ENCODE measurements around the gene PLEKHA8. TPM values are rescaled to one million over a fixed set of nuclear protein-coding genes. Genes with fewer than 3 reads are reported as not detected.

The PLEKHA8 gene
- total and polyA plus RNA-seq, 8 donors, result 9.8 to 19.2 (median 17.5) TPM

DNA sequence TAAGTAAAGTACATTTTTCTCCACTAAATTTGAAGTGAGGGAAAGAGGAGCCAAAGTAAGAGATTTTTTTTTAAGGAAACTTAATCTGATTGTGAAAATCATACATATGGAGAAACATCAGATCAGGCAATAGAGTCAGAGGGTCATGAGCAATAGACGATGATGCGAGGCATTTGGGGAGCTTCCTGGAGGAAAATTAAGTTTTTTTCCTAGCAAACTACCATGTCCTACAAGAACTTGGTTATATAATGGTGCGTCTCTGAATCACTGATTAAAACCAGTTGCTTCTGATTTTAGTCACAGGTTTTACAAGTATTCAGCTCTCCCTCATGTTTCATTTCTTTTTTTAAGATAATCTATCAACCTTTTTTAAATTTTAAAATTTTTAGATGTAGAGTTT is 54.5 kb downstream of the PLEKHA8 start:
- no peak for ATAC-seq
- Histone ChIP-seq H3K27me3 (no peaks in the 10 kb centered on the region), H3K9me3 (no peaks in the 10 kb centered on the region), H3K4me1 (no peaks in the 10 kb centered on the region), H3K36me3 (peaks cover 0 to 18% of the 10 kb centered on the region in 2 donors), H3K27ac (no peak overlapping the region), H3K4me3 (no peak overlapping the region)
- no peak for DNase-seq
- intact Hi-C loops (cut with DNase I), result no loop called here
- TF ChIP-seq, protein P1, sequence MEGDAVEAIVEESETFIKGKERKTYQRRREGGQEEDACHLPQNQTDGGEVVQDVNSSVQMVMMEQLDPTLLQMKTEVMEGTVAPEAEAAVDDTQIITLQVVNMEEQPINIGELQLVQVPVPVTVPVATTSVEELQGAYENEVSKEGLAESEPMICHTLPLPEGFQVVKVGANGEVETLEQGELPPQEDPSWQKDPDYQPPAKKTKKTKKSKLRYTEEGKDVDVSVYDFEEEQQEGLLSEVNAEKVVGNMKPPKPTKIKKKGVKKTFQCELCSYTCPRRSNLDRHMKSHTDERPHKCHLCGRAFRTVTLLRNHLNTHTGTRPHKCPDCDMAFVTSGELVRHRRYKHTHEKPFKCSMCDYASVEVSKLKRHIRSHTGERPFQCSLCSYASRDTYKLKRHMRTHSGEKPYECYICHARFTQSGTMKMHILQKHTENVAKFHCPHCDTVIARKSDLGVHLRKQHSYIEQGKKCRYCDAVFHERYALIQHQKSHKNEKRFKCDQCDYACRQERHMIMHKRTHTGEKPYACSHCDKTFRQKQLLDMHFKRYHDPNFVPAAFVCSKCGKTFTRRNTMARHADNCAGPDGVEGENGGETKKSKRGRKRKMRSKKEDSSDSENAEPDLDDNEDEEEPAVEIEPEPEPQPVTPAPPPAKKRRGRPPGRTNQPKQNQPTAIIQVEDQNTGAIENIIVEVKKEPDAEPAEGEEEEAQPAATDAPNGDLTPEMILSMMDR (IDR thresholded peaks at IDR 0.05), result no peak

DNA sequence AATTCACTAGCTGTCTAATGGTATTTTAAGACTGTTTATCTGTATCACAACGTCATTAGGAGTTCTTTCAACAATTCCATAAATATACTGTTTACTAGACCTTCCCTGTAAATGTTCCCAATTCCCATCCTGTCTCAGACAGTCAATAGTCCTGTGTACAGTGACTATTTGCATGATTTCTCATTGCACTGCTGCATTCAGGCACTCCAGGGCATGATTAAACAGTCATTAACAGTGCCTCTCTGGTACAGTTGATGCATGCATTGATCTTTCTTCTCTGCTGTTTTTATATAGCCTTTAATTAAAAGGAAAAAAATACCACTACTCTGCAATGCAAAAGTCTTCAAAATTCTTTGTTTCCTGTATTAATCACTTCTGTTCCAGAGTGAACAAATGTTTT is 55.1 kb downstream of the PLEKHA8 start:
- Histone ChIP-seq H3K36me3 (peaks cover 0 to 18% of the 10 kb centered on the region in 2 donors), H3K9me3 (no peaks in the 10 kb centered on the region), H3K27me3 (no peaks in the 10 kb centered on the region), H3K27ac (no peak overlapping the region), H3K4me3 (no peak overlapping the region), H3K4me1 (no peaks in the 10 kb centered on the region)
- DNase-seq (no peak), ATAC-seq (no peak)
- intact Hi-C loops (cut with DNase I), result no loop called here
- TF ChIP-seq, protein P1 (IDR thresholded peaks at IDR 0.05), result no peak

DNA sequence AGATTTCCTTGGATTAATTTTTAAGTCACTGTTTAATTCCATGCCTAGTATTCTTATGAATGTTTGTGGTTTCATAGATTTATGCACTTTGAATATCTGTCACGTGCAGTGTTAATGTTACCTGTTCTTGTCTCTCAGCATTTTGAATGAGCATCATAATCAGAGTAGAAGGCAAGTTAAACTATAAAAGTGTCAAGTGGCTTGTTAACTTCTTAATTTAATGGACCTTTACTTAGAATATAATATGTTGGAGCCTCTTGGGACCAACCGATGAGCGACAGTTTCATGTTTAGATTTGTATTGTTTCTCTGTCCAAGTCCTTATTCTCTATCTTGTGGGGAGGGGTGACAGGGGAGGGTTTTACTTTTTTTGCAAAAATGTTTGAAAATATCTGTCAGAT is 56.0 kb downstream of the PLEKHA8 start:
- ATAC-seq (no peak), DNase-seq (no peak)
- intact Hi-C loops (cut with DNase I), result no loop called here
- Histone ChIP-seq H3K36me3 (peaks cover 0 to 9% of the 10 kb centered on the region in 2 donors), H3K9me3 (no peaks in the 10 kb centered on the region), H3K4me1 (no peaks in the 10 kb centered on the region), H3K27ac (no peak overlapping the region), H3K4me3 (no peak overlapping the region), H3K27me3 (no peaks in the 10 kb centered on the region)
- TF ChIP-seq, protein P1 (IDR thresholded peaks at IDR 0.05), result no peak

DNA sequence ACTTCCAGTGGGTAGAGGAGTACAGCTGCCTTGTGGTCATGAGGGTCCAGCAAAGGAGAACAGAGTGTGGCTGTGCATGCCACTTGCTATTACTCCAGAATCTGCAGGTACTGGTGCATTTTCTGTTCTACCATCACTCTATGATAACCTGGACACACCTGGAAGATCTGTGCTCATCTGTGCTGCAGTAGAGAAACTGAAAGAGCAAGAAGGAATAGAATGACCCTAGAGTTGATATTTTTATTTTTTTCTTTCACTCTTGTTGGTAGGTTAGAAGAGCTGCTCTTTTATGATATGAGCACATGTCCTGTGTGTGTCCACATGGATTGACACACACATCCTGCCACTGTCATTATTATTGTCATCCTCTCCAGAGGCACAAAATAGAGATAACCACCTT is 58.3 kb downstream of the PLEKHA8 start:
- intact Hi-C loops (cut with DNase I), result no loop called here
- Histone ChIP-seq H3K27me3 (no peaks in the 10 kb centered on the region), H3K4me3 (no peak overlapping the region), H3K9me3 (no peaks in the 10 kb centered on the region), H3K27ac (no peak overlapping the region), H3K4me1 (no peaks in the 10 kb centered on the region), H3K36me3 (no peaks in the 10 kb centered on the region)
- ATAC-seq (no peak), DNase-seq (no peak)
- TF ChIP-seq, protein P1 (IDR thresholded peaks at IDR 0.05), result no peak

DNA sequence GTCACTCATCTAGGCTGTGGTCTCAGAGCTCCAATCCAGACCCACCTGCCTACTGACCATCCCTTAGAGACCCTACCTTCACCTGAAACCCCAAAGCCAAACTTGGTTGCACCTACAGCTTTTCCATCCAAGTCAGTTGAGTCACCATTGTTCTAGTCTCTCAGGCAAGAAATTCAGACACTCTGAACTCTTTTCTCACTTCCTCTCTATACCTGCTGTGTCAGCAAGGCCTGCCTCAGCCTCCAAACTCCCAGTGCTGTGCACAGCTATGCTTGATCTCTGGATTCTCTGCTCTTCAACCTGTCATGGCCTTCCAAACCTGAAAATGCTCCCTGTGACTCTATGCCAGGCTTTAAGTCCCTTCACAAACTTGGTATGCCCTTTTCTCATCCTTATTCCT is 59.2 kb downstream of the PLEKHA8 start:
- Histone ChIP-seq H3K27me3 (no peaks in the 10 kb centered on the region), H3K27ac (no peak overlapping the region), H3K36me3 (no peaks in the 10 kb centered on the region), H3K4me1 (no peaks in the 10 kb centered on the region), H3K9me3 (no peaks in the 10 kb centered on the region), H3K4me3 (no peak overlapping the region)
- ATAC-seq (no peak), DNase-seq (no peak)
- TF ChIP-seq, protein P1 (IDR thresholded peaks at IDR 0.05), result no peak
- intact Hi-C loops (cut with DNase I), result no loop called here

All from left lung (tissue), 10 donors.